ENCODE data around the gene KRT17. TPM values are rescaled to one million over a fixed set of nuclear protein-coding genes. Genes with fewer than 3 reads are reported as not detected.

The KRT17 gene
- total and polyA plus RNA-seq, 9 of the 15 experiments (the other 6 are each of a cell fraction or from before 2014, with no cell fraction given) = 0.23 to 0.25 TPM; not detected in 7

- Histone ChIP-seq H3K9me1 (ENCODE audit: control insufficient read depth, insufficient read depth, low read length) (no peaks in the 10 kb centered on the region), H3K36me3 (ENCODE audit: control insufficient read depth, insufficient read depth, low read length) (no peaks in the 10 kb centered on the region), H3K9ac (ENCODE audit: insufficient read depth in 1 of 2, low read depth in 2 of 2, low read length in 2 of 2) (no peak overlapping the region), H3K79me2 (ENCODE audit: control insufficient read depth, insufficient read depth, low read length) (no peaks in the 10 kb centered on the region), H3K9me3 (replicated peaks; ENCODE audit: control insufficient read depth, insufficient read depth, low read depth, low read length) (no peaks in the 10 kb centered on the region), H3K27ac (ENCODE audit: extremely low read depth, low read depth, low read length) (no peak overlapping the region), H3K4me3 (no peak overlapping the region), H2AFZ (ENCODE audit: low read depth, low read length) (peak overlapping the region; percentile 92; the same call in 1 of the 2 replicates), H4K20me1 (replicated peaks; ENCODE audit: control insufficient read depth, insufficient read depth, low read length) (no peaks in the 10 kb centered on the region), H3K4me2 (ENCODE audit: insufficient read depth, low read length) (no peak overlapping the region), H3K4me1 (replicated peaks in 1 of 2; ENCODE audit: control insufficient read depth in 2 of 2, insufficient read depth in 2 of 2, low read length in 2 of 2) (peaks cover 2 to 9% of the 10 kb centered on the region in 2 experiments; a peak in 3 of 5 replicates), H3K27me3 (ENCODE audit: control insufficient read depth in 2 of 2, insufficient read depth in 2 of 2, low read length in 2 of 2) (peaks cover 0 to 18% of the 10 kb centered on the region in 2 experiments; a peak in 2 of 5 replicates)
- DNase-seq (ENCODE audit: extremely low read depth in 1 of 4, low spot score in 3 of 4) = no peak
- TF ChIP-seq PRMT5 (CRISPR knock-in tag; IDR thresholded peaks at IDR 0.05) (no peak), ZNF165 (CRISPR knock-in tag; IDR thresholded peaks at IDR 0.05; ENCODE audit: borderline replicate concordance) (no peak), CBX5 (IDR thresholded peaks at IDR 0.05; ENCODE audit: borderline replicate concordance, low read depth) (no peak), RCOR1 (IDR thresholded peaks at IDR 0.05; ENCODE audit: borderline replicate concordance in 1 of 2, low read depth in 2 of 2, low read length in 2 of 2) (no peak), ARID1B (IDR thresholded peaks at IDR 0.05) (no peak), ZBTB43 (CRISPR knock-in tag; IDR thresholded peaks at IDR 0.05) (no peak), PML (IDR thresholded peaks at IDR 0.05; ENCODE audit: low read length) (no peak), ASH1L (IDR thresholded peaks at IDR 0.05; ENCODE audit: borderline replicate concordance, low read depth, partially characterized antibody) (no peak), THRB (CRISPR knock-in tag; conservative IDR thresholded peaks at IDR 0.05) (no peak), PTTG1 (tag; IDR thresholded peaks at IDR 0.05; ENCODE audit: low read depth) (no peak), BRF1 (IDR thresholded peaks at IDR 0.05; ENCODE audit: borderline replicate concordance, extremely low read depth, insufficient read length) (no peak)
- POLR2A ChIA-PET = interaction anchor here (0.6 to 1.3 kb wide), 7 partner anchors 13 to 82 kb away, joined by 3 to 6 read pairs (median 3); no protein-coding TSS in a partner anchor
- CTCF ChIA-PET (ENCODE audit: low intra/inter-chr PET ratio) = interaction anchor here (0.9 to 3.6 kb wide), 5 partner anchors 30 to 84 kb away, joined by 3 to 21 read pairs (median 7); no protein-coding TSS in a partner anchor
- FAIRE-seq = no peak
- intact Hi-C loops (cut with micrococcal nuclease) = loop anchor here (1.0 kb wide), 1 partner anchor 67 kb away; no protein-coding TSS in a partner anchor
- ATAC-seq = no peak; the same call in 2 of the 3 replicates
- 16% methylated on average over 4 of the region's 5 CpGs for WGBS (ENCODE audit: insufficient coverage, low coverage, missing lambda C conversion rate)
- no TSS peak for BruUV-seq (replicated peaks)
- in situ Hi-C loops (cut with MboI) = no loop called here
Observed at GRCh38 chr17:41578971-41579370, 45.4 kb downstream of the KRT17 start.
